GM19372 (cell line): Measurements from ENCODE around the gene ZNF296.

Experiments used
- ATAC-seq: cut with Tn5 transposase; IDR thresholded peaks from one replicate; pipeline ENCODE4 v1.9.1; 2021; ENCODE audit warnings: mild to moderate bottlenecking, low read depth, moderate library complexity; ENCODE audit not compliant: unreplicated experiment

ZNF296 gene

DNA sequence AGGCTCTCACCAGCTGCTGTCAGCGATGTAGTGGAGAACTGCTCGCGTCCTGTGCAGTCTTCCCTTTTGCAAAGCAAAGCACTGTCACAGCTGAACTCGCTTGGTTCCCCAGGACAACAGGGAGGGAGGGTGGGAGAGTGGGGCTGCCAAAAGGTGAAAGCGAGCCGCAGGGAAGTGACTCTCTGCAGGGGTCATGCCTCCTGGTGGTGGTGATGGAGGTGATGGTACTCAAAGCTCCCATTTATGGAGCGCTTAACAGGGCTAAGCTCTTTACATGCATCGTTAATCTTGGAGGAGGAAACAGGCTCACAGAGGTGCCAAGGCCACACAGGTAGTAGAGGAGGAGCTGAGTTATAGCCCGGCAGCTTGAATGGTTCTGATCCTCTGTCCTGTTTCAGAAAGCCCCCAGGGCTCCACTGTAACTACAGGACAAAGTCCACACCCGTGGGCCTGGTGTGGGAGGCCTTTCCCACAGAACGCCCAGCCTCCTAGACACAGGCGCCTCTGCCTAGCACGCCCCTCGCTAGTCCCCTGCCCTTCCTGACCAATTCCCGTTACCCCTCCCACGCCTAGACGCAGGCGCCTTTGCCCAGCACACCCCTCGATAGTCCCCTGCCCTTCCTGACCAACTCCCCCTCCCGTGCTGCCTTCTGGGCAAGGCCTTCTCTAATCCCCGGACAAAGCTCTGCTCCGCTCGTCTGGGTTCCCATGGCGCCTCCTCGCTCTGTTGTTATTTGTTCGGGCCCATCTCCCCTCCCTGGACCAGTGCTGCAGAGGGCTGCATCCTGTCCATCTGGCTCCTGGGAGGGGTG, 27.4 kb upstream of the ZNF296 start:
- no peak for ATAC-seq

DNA sequence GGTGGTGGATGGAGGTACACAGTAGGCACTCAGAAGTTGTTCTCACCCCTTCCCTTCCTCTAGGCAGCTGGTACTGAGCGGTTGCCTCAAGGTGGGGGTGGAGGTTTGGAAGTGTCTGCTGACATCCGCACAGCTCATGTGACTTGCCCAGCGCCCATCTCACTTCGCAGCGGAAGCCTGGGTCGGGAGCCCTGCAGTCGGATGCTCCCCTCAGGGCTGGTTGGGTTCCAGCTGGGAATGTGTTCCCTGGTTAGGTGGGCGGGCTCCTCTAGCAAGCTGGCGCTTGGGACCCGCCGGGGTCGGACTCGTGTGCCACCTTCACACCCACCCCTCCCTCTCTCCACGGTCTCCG, 26.9 kb upstream of the ZNF296 start:
- ATAC-seq: no peak

- no peak for ATAC-seq
These were observed 26.2 kb upstream of the ZNF296 start for GRCh38 chr19:45102481-45102880.

- no peak for ATAC-seq
These were observed 25.5 kb upstream of the ZNF296 start for GRCh38 chr19:45101806-45102205.

GRCh38 chr19:45100846-45101252, 24.6 kb upstream of the ZNF296 start:
- ATAC-seq: no peak

DNA sequence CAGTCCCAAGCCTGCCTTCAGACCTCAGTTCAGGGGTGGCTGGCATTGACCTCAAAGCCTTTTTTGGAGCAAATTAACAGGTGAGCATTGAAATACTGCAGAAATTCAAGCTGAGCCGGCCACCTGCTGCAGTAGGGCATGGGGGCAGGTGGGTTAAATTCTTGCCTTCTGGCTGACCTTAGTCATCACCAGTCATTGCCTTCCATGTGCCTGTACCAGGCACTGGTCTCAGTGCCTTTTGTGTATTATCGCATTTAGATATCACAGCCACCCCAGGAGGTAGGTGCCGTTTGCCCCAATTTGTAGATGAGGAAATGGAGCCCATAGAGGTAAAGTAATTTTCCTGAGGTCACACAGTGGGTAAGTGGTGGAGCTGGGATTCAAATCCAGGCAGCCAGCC, 23.9 kb upstream of the ZNF296 start:
- ATAC-seq: no peak

DNA sequence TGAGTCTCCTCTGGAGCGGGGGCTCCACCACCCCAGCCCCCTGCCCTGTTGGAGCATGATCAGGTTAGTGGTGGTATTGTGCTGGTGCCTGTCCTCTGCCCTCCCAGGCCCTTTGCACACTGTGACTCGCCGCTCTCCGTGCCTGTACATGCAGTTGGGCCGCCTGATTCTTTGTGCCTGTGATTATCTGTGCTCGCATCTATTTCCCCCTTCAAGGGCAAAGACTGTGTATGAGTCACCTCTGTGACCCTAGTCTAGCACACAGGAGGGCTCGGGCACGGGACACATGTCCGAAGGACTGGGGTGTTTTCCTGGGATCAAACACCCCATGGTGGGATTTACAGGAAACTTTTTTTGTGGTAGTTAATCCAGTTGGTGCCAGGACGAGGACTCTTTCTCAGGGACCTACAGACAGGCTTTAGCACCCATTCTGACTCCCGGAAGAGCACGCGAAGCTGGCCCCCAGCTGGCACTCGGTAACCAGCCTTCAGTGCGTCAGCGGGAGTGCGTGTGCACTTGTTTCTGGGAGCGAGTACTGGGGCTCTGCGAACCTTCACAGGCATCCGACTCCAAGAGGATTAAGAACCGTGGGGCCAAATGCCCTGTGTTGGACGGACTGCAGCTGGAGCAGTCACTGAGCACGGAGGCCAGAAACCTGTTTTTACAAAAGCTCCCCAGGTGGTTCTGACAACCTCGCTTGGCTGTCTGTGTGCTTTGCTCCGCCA, 23.4 kb upstream of the ZNF296 start:
- no peak for ATAC-seq

DNA sequence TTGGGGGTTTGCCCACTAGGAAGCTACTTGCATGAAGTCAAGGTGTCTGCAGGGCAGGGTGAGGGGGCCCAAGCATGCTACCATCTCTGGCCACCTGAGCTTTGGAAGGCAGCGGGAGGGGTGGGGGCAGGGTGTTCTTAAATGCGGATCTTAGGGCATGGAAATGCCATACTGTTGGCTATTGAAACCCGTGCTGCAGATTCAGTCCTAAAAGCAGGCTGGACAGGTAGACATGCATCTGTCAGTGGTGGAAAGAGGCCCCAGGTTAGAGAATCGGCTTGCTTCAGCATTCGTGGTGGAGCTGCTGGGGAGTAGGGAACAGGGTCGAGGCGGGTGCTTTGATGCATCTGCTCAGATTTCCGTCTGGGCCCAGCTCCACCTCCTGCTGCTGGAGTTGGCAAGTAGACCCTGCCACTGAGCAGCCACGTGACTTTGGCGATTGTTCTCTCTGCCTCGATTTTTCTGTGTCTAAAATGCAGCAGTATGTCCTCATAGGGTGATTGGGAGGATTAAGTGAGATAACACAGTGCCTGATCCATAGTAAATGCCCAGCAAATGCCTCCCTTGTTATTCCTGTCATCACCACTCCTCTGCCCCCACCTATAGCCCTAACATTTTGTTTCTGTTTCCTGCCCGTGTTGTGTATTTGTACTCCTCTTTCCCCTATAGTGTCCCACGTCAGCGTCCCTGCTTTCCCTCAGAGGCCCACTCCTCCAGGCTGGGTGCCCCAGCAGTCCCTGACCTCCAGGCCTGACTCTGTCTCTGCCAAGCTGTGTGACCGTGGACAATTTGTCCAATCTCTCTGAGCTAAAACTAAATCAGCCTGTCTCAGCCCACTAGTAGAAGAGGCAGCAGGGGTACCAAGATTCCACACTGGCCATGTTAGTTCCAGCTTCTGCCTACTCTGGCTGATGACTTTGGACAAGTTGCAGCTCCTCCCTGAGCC, 22.5 kb upstream of the ZNF296 start:
- no peak for ATAC-seq

DNA sequence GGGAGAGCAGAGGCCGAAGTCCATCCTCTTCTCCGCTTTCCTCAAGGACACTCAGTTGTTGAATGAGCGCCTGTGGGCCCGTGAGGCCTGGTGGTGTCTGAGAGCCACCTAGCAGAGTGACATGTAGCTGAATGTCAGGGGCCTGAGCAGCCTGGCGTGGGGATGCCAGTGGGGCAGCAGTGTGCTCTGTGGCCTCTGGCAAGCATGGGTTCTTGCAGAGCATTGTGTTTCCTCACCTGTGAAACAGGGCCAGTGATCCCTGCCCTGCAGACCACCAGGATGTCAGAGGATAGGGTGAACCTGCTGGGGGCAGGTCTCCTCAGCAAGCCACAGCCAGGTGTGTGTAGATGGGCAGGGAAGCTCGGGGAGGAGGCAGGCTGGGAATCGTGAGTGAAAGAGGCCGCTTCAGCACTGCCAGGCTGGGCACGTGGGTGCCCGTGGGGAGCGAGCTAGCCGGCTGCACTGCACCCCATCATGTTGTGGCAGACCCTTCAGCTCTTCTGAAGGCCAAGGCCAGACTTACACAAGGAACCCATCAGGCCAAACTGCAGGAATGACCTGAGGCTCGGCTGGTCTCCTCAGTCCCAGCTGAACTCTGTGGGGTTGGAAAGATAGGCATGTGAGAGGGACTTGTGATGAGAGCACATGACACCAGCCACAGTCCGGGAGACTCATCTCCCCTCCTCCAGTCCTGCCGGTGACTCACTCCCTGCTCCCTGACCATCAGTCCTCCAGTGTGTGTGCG, 21.7 kb upstream of the ZNF296 start:
- ATAC-seq: no peak

- no peak for ATAC-seq
These were observed 21.1 kb upstream of the ZNF296 start for GRCh38 chr19:45097450-45097775.

- no peak for ATAC-seq
These were observed 20.4 kb upstream of the ZNF296 start for GRCh38 chr19:45096700-45097099.

GRCh38 chr19:45095496-45096413, 19.5 kb upstream of the ZNF296 start:
- ATAC-seq: no peak

DNA sequence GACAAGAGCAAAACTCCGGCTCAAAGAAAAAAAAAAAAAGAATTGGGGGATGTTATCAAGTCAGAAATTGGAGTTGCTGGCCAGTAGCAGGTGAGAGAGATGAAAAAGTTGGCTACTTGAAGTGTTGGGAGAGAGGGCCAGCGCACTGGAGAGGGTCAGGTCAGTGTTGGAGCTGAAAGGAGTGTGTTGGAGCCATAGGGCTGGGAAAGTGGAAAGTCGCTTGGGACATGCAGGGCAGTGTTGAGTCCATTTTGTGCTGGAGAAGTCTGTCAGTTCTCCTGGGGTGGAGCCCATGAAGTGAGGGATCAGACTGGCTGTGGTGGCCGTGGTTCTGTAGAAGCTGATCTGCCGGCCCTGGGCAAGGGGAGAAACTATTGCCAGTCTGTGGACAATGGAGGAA, 18.4 kb upstream of the ZNF296 start:
- ATAC-seq: no peak

GRCh38 chr19:45094137-45094536, 17.9 kb upstream of the ZNF296 start:
- ATAC-seq: no peak

GRCh38 chr19:45092747-45093678, 16.7 kb upstream of the ZNF296 start, which contains the start of gene PPP1R37:
Gene PPP1R37, plus strand, starts transcription at chr19:45093179. Its CDS starts 147 bp downstream, at chr19:45093326.
- ATAC-seq: peak; percentile 54

DNA sequence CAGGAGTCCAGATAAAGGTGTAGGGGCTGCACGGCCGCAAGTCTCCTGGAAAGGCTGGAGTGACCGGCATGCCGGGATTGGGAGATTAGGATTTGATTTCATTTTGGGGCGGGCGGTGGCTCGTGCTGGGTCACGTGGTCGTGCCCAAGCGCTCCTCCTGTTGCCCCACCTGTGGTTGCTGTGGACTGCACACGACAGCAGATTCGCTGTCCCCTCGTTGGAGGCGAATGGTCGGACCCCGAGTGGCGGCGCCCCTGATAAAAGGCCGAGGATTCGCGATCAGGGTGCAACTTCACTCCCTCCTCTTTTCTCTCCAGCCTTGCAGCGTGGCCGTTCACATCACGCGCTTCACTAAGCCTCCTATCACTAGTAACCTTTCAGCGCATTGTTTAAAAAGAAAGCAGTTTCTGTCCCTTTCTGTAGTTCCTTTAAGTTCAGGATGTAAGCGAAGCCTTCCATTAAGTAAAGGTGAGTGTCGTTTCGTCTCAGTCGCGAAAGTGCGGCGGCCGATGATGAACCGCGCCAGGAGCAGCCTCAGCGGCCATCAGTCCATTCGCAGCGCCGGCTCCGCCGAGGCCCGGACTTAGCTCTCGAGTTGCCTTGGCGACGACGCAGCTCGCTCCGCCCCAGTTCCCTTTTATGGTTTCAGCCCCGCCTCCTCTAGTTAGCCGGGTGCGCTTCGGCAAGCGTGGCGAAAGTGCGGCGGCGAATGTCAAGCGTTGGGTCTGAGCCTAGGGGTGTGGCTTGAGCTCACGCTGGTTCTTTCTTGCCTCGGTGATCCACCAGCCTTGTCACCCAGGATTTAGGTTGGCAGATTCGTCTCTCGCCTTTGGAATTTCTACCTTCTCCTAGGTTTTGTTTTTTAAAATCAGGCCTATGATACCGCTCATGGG, 15.0 kb upstream of the ZNF296 start:
- ATAC-seq: peak; percentile 58

DNA sequence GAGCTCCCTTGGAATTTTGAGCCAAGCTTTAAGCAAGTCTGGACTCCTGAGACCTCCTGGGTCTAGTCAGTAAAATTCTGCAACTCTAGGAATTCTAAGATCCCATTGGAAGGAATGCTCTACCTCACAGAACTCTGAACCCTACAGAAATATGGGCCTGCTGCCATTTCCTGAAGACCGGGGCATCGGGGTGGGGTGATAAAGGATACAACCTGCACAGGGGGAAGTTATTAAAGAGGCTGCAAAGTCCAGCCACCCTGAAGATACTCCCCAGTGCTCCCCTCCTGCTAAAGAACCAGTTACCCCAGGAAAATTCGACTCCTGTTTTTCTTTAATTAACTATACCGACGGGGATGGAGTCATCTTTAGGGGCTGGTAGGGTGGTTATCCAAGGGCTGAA, 14.3 kb upstream of the ZNF296 start:
- ATAC-seq: no peak
